HG03439 (cell line): ENCODE measurements around the gene KCNAB3.
"Not testable (repeated sequence)": the region's sequence is repeated elsewhere in the genome, so short reads cannot be mapped to it uniquely, and the experiment has no call there.

Source experiments
- ATAC-seq: cut with Tn5 transposase; IDR thresholded peaks from one replicate; pipeline ENCODE4 v1.9.1; 2021; ENCODE audit warnings: mild to moderate bottlenecking, moderate library complexity; ENCODE audit not compliant: unreplicated experiment

KCNAB3 gene

GRCh38 chr17:7929158-7930023 lies at the start of gene KCNAB3:
Gene KCNAB3 (minus strand): TSS chr17:7929856. CDS start chr17:7929435, 421 bp downstream.
- ATAC-seq: no peak

GRCh38 chr17:7977805-7978204 lies 48.1 kb upstream of the KCNAB3 start:
- ATAC-seq: no peak

- no peak for ATAC-seq
Observed at GRCh38 chr17:7977039-7977438, 47.4 kb upstream of the KCNAB3 start.

- ATAC-seq: no peak
Observed at GRCh38 chr17:7974638-7975131, 45.0 kb upstream of the KCNAB3 start.

DNA sequence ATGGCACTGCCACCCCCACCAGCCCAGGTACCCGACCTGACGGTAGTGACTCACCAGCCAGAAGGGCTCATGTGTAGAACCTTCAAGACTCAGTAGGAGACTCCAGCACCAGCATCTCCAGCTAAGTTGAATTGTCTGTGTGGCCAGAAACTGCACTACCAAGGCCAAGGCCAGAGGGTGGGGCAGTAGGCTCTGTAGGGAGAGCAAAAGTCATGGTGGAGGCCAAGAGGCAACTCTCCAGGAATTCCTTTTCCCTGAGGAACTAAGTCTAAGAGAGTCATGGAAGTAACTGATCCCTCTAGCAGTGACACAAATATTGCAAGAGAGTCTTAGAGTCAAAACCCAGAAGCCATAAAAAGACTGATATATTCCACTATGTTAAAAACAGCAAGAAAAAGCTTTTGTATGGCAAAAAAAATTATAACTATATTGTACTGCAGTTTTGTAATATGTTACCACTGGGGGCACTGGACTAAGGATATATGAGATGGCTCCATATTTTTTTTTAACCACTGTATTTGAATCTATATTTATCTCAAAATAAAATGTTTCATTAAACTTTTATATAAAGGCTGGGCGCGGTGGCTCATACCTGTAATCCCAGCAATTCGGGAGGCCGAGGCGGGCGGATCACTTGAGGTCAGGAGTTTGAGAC lies 42.6 kb upstream of the KCNAB3 start:
- no peak for ATAC-seq

GRCh38 chr17:7971651-7972050 lies 42.0 kb upstream of the KCNAB3 start:
- no peak for ATAC-seq

- no peak for ATAC-seq
Observed at GRCh38 chr17:7969433-7969832, 39.8 kb upstream of the KCNAB3 start.

DNA sequence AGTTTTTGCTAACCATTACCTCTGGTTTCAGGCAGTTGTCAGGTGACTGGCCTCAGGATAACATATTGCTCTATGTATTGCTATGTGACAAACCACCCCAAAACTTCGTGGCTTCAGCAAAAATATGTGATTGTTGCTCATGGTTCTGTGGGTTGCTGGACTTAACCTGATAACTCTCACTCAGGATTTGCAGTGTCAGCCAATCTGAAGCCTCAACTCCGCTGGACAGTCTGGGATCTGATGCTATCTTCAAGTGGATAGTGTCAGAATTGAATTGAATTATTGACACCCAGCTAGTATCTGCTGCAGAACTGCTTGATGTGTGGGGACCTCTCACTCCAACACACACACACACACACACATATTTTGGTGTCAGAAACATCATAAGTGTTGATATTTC lies 38.1 kb upstream of the KCNAB3 start:
- no peak for ATAC-seq

- ATAC-seq: no peak
Observed at GRCh38 chr17:7961421-7961820, 31.8 kb upstream of the KCNAB3 start.

DNA sequence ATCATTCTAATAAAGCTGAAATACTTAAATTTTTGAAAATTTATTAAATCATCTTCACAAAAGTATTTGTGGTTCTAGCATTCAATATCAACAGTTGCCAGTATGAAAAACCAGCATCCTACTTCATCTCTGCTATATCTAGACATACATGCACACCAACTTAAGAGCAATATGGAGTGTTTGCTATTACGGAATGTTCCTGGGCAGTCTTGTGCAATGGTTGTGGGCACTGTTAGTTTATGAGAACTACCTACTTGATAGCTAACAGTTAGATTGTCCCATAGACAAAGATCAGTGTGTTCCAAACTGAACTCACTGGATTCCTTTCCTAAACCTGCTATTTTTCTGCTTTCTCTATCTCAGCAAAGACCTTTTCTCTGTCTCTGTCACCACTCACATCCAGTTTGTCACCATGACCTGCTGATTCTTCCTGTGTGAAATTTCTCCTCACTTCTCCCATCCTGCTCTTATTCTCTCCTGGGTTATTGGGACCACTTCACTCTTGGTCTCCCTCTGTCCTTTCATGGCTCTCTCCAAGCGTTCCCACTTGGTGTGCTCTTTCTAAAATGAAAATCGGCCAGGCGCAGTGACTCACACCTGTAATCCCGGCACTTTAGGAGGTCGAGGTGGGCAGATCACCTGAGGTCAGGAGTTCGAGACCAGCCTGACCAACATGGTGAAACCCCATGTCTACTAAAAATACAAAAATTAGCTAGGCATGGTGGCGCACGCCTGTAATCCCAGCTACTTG lies 30.0 kb upstream of the KCNAB3 start:
- no peak for ATAC-seq

GRCh38 chr17:7956228-7956965 lies 26.7 kb upstream of the KCNAB3 start:
- ATAC-seq: no peak

- no peak for ATAC-seq
Observed at GRCh38 chr17:7955414-7956227, 26.0 kb upstream of the KCNAB3 start.

DNA sequence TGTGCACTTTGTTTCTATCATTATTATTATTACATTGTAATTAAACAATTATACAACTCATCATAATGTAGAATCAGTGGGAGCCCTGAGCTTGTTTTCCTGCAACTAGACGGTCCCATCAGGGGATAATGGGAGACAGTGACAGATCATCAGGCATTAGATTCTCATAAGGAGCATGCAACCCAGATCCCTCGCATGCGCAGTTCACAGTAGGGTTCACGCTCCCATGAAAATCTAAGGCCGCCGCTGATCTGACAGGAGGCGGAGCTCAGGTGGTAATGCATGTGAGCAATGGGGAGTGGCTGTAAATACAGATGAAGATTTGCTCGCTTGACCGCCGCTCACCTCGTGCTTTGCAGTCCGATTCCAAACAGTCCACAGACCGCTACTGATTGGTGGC lies 23.6 kb upstream of the KCNAB3 start:
- ATAC-seq: not testable (repeated sequence)

DNA sequence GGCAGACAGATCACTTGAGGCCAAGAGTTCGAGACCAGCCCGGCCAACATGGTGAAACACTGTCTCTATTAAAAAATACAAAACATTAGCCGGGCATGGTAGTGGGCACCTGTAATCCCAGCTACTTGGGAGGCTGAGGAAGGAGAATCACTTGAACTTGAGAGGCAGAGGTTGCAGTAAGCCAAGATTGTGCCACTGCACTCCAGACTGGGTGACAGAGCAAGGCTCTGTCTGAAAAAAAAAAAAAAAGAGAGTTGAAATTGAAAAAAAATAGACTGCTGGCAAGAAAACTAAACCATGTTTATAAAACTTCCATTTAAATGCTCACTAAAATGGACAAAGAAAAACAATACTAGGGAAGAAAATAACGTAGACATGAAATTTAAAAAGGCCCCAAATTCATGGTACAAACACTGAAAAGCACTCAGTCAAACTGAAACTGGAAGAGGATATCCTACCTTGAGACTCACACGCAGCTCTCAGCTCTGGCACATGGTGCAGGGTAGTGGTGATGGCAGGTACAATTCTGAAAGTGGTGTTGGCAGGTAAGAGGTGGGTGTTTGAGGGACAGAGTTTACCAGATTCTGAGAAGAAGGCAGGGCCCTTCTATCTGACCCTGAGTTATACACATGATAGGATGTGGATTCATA lies 21.6 kb upstream of the KCNAB3 start:
- ATAC-seq: no peak

- no peak for ATAC-seq
Observed at GRCh38 chr17:7950578-7950977, 20.9 kb upstream of the KCNAB3 start.

DNA sequence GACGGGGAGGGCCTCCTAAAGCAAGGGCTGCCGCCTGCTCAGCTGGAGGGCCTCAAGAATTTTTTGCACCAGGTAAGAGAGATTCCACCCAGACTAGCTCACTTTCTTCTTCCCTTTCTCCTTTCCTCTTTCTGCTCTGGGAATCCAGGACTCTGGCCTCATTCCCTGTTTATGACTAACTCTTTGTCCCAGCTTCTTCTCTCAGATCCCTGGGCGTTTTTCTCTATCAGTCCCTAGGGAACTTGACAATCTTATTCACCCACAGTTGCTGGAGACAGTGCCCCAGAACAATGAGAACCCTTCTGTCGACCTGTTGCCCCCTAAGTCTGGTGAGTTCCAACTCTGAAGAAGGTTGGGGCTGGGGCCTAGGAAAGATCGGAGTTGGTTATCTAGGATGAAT lies 18.0 kb upstream of the KCNAB3 start:
- ATAC-seq: no peak

GRCh38 chr17:7946441-7946840 lies 16.8 kb upstream of the KCNAB3 start:
- no peak for ATAC-seq

DNA sequence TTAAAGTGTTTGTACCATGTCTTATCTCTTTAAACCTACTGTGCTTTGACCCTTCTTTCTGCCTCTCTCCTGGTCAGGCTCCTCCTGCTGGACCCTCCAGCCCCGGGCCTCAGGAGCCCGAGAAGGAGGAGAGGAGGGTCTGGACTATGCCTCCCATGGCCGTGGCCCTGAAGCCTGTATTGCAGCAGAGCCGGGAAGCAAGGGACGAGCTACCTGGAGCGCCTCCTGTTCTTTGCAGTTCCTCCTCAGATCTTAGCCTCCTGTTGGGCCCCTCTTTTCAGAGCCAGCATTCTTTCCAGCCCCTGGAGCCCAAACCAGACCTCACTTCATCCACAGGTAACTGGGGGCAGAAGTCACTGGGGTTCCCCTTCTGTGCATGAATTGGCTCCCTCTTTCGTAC lies 16.0 kb upstream of the KCNAB3 start:
- no peak for ATAC-seq

- ATAC-seq: no peak
Observed at GRCh38 chr17:7944326-7944725, 14.7 kb upstream of the KCNAB3 start.
